Stimulated activated naive CD4-positive, alpha-beta T cell (primary cell): ENCODE measurements around the gene DDX42.

Experiments
- DNase-seq, 6 experiments: peaks; one replicate each; lab custom pipeline; 2025; lab: John Stamatoyannopoulos, UW

The DDX42 gene

DNA sequence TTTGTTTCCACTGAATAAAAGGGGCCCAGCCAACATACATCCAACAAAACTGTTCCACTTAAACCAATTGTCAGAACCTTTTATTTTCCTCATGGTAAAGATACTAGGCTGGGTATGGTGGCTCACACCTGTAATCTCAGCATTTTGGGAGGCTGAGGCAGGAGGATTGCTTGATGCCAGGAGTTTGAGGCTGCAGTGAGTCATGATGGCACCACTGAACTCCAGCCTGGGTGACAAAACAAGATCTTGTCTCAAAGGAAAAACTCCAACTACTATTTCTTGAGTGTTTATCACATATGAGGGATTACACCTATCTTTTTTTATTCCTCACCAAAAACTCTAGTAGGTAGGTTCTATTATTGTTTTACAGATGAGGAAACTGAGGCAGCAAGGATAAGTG, 48.6 kb downstream of the DDX42 start:
- DNase-seq, result no peak

DNA sequence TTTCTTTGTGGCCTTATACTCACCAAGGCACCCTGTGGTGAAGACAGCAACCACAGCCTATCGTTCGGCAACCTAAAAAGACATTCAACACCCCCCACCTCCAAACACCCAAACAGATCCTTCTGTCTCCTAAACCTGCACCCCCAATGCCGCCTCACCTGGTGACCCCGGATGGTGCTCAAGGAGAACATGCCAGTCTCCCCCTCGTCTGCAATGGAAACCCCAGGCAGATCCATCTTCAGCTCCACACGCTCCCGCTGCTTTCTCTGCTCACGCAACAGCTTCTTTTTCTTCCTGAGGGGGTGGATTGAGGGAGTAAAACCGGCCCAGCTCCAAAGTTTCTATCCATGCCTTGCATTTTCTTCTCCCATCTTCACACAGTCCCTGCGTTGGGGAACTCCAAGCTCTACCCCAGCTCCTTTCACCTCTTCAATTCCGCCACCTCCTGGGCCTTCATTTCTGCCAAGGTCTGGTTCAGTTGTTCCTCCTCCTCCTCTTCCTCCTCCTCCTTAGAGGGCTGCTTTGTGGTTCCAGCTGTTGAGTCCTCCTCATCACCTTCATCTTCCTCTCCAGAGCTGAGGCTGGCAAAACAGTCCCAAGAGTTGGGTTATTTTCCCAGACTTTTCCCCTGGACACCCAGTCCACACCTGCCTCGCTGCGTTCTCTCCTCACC, 49.8 kb downstream of the DDX42 start:
- DNase-seq, result no peak

DNA sequence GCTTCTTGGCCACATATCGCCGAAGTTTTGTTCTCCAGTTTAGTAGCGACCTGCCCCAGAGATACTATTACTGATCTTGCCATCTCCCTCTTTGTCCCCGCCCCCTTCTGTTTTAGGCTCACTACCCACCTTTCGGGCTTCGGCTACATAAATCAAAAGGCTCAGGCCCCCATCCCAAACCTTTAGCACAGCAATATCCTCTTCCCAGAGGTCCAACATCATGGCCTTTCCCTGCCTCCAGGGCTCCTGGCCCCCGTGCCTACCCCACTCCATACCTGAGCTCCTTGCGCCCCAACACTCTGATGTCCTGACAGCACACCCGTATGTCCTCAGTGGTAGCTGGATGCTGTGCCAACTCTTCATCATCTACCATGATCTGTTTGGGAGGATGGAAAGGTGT, 50.4 kb downstream of the DDX42 start:
- DNase-seq, result no peak

DNA sequence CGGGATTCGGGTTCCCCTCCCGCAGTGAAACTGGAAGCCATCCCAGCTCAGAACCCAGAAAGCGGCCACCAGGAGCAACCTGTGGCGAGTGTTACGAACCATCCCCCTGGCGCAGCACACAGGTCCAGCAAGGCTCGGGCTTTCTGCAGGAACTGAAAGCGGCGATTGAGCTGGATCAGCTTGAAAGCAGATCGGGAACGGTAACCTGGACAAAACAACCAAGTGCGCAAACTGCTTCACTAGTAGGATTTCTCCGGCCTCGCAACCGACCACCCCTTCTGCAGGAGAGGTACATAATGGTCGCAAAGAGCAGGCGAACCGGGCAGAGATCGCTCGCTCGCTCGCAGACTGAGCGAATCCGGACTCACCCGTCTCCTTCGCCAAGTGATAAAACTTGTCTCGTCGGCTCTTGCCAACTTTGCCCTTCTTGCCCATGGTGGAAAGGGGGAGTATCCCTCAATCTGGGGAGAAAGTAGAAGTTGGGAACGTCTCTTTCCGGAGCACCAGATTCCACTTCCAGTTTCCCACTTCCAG, 52.6 kb downstream of the DDX42 start:
- DNase-seq, result no peak

DNA sequence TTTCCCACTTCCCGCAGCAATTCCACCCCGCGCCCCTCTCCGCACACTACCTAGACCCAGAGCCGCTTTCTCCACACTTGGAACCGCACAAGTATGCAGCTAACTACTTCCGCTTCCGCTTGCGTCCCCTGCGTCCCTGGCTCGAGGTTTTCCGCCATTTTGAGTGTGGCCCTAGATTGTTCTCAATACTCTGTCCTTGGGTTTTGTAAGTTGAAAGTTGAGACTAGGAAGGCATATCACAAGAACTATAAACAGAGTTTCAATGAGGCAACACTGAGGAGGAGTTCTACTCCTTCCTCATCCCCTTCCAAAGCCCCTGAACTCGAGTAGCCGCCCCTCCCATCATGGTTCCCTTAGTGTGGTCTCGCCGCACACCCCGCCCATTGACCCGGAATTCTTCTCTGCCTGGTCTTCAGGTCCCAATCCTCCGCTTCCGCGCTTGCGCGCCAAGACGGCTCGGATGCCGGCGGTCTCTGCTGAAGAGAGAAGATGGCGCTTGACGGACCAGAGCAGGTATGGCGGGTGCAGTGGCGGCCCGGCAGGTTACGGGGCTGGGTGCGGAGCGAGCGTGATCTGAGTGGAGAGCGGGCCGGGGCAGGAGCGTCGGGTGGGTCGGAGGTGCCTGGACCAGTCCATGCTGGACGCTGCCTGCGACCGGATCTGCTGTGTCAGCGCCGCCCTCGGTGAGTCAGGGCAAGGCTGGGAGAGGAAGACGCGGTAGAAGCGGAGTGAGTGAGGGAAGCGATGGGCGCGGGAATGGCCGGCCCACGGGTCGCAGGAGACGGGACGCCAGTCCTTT, 53.2 kb downstream of the DDX42 start, which contains the start of the genes FTSJ3 and PSMC5:
TSS of gene FTSJ3 (minus strand) at position 662 of the 799 bp plus-strand sequence. CDS start 761 bp downstream, outside the sequence.
TSS of gene PSMC5 (plus strand) at position 430 of the 799 bp plus-strand sequence. CDS start at position 490, 60 bp downstream.
- DNase-seq, result peak; percentile 86 to 96 (median 93)

DNA sequence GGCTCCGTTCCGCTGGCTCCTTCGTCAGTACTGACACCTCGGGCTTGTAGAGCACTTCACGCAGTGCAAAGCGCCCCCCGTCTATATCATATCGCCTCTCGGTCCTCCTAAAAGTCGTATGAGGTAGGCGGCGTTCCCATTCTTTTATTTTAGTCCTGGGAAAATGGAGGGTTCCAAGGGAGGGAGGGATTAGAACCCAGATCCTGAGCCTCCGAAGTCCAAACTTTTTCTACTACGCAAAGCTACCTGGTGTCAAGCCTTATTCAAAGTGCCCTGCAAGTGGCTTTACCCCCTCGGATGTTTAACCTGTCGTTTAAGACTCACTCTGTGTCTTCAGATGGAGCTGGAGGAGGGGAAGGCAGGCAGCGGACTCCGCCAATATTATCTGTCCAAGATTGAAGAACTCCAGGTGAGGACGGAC, 53.8 kb downstream of the DDX42 start:
- DNase-seq, result no peak

DNA sequence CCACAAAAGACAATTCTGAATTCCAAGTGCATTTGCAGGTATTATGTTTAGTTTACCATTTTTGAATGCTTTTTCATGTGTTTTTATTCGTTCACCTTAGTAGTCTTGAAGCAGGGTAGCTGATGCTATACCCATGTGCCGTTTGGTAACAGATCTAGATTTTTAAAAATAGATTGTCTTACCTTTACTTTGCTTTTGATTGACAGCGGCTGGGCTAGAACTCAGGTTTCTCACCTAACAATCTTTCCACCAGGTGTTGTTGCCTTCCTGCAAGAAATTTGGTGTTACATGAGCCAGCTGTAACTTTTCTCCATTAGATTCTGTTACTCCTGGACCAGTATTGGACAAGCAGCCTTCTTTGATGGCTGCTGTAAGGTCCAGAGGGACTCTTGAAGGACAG, 55.0 kb downstream of the DDX42 start:
- no peak for DNase-seq

DNA sequence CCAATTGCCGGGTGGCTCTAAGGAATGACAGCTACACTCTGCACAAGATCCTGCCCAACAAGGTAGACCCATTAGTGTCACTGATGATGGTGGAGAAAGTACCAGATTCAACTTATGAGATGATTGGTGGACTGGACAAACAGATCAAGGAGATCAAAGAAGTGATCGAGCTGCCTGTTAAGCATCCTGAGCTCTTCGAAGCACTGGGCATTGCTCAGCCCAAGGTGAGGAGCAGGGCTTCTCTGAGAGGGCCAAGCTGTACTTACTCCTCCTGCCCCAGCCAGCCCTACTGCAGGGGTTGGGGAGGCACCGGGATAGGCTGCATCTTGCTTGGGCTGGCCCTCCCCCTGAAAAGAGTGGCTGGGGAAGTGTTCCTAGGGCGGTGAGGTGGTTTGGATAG, 56.3 kb downstream of the DDX42 start:
- no peak for DNase-seq

DNA sequence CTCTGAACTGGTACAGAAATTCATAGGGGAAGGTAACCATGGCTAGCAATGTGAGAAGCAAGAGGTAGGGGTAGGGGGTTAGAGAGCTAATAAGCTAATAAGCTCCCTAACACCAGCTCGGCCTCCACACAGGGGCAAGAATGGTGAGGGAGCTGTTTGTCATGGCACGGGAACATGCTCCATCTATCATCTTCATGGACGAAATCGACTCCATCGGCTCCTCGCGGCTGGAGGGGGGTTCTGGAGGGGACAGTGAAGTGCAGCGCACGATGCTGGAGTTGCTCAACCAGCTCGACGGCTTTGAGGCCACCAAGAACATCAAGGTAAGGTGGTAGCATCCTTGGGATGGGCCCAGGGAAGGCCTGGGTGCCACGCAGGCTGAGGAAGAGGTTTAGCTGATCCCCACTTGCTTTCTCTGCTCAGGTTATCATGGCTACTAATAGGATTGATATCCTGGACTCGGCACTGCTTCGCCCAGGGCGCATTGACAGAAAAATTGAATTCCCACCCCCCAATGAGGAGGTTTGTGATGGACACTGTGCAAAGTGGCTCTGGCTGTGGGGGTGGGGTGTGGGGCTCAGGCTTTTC, 57.0 kb downstream of the DDX42 start:
- no peak for DNase-seq

DNA sequence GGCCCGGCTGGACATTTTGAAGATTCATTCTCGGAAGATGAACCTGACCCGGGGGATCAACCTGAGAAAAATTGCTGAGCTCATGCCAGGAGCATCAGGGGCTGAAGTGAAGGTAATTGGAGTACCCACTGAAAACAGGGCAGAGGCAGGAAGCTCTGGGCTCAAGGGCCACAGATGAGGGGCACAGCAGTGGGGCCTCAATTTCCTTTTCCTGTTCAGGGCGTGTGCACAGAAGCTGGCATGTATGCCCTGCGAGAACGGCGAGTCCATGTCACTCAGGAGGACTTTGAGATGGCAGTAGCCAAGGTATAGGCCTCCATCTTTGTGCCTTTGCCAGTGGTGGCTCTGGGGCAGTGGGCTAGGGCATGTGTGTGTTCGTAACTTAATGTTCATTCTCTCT, 57.5 kb downstream of the DDX42 start:
- no peak for DNase-seq

DNA sequence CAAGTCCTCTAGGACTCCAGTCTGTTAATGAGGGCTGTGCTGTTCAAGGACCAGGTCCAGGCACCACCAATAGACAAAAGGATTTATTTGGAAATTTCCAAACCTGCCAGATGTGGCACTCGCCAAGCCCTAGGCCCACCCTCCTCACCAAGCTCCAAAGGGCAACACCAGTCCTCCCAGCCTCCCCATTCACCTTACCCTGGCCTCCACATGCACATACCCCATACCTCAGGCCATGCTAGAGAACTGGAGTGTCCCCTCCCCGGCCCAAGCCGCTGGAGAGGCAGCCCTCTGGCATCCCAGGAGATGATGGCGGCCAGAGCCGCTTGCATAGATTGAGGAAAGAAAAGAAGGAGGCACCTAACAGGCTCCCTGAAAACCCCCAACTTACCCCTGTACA, 58.0 kb downstream of the DDX42 start:
- no peak for DNase-seq

DNA sequence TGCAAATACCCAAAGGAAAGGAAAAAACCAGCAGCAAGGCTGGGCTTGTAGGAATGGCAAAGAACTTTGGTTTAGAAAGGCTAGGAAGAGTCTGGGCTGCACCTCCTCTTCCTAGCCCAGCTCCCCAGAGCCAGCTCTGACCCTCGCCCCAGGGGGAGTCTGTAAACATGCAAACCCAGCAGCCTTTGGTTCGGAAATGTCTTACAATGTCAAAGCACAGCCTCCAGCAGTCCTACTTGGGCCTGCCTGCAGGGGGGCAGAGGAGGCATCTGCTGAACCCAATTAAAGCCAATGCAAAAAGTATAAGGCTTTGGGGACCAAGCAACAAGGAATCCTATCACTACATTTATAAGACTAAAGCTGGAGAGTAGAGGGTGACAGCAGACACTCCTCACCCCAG, 58.5 kb downstream of the DDX42 start:
- DNase-seq, result no peak

DNA sequence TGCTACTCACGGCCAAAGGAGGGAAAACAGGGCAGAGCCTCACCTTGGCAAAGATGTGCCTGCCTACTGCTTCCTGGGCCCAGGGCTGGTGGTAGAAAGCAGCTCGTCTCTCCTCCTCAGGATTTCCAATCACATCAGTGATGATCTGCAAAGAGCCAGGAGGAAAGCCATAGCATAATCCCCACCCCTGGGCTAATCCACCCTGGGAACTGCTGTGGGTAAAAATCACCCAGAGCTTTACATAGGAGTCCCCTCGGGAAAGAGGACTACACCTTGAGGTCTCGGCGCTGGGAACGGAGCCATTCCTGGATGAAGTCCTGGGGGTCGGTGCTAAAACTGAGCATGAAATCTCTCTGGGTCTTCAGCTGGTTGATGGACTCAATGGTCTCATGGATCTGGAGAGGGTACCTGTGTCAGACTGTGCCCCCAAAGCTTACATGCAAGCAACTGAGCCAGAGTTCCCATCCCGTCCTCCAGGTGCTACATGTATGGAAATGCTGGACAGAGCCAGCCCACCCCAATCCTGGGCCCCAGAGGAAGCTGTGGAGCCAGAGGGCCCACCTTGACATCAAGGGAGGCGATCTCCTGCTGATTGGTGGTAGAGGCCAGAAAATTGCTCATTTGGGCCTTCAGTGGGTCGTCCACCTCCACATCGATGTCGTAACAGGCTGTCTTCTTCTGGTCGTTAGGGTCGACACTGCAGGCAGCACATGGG, 59.2 kb downstream of the DDX42 start:
- DNase-seq, result no peak

DNA sequence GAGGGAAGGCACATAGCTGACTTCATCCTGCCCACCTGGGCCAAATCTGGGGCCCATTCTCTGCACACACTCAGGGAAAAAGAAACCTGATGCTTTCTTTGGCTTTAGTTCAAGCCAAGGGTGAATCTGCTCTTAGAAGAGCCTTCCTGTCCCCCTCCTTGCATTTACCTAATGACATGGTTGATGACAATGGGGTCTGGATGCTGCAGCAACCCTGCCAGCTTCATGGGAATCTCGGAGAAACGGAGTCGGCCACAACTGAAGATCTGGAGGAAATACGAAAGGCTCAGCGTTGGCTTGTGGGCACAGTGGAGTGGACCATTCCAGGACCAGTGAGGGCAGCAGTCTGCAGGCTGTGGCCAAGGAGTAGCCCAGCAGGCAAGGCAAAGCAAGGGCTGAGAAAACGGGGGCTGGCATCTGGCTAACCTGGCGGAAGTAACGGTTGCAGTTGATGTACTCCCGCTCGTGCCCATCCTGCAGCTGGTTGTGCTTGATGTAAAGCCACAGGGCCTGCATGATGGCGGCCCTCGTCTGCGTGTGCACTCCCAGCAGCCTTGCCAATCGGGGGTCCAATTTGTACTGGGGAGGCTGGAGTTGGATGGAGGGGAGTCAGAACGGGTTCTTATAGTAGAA, 59.9 kb downstream of the DDX42 start:
- DNase-seq, result no peak

DNA sequence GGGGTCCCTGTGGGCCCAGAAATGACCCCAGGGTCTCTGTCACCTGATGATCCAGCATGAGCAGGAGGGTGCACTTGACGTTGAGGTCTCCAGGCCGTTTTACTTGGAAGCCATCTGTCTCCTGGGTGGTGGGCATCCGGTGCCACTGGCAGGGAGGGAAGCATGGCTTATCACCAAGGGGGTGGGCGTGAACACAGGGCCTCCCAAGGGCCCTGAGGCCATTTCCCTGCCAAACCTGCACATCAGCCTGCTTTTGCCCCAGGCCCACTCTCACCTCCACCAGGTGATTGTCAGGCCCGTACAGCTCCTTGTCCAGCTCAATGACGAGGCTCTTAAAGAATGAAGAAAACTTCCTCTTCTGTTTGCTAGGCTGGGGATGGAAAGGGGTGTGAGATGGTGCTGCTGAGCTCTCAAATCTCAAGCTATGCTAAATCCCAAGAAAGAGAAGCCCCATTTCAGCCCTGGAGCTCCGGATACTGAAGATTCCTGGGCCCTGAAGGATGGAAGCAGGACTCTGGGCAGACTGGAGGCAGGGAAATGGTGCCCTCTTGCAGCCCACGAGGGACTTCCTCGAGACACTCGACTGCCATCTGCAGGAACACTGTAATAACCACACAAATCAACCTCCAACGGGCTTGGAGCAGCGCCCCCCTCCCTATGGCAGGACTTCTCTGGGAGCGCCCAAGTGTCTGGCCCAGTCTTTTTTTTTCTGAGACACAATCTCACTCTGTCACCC, 60.6 kb downstream of the DDX42 start:
- peak; percentile 33 to 56 (median 46) for DNase-seq

DNA sequence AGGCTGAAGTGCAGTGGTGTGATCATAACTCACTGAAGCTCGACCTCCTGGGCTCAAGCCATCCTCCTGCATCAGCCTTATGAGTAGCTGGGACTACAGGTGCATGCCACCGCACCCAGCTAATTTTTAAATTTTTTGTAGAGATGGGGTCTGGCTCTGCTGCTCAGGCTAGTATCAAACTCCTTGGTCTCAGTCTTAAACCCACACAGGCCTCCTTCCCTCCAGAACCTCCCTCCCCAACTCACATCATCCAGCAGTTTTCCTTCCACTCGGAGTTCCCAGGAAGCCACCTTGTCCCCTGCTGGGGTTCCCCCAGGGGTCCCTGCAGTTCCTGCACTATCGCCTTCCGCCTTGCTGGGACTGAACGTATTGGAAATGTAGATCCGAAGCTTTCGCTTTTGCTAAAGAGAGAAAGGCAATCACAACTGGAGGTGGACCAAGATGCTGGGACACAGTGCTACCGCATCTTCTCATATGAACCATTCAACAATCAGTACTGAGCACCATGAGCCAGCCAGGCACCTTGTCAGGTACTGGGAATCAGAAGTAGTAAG, 61.3 kb downstream of the DDX42 start:
- DNase-seq, result no peak

DNA sequence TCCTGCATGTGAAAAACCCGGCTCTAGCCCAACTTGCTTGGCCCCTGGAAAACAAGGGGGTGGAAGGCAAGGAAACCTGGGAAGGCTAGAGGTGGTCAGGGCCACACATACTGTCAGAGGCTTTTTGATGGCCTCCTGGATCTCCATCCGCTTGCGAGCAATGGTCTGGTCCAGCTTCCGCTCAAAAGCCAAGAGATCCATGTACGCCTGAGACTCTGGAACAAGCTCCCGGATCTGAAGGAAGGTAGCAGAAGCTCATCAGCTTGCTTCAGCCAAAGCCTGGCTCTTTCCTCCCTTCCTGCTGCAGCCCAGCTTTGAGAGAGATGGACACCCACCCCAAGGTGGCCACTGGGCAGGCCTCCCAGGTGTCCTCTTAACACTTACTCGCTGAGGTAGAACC, 62.8 kb downstream of the DDX42 start:
- no peak for DNase-seq

DNA sequence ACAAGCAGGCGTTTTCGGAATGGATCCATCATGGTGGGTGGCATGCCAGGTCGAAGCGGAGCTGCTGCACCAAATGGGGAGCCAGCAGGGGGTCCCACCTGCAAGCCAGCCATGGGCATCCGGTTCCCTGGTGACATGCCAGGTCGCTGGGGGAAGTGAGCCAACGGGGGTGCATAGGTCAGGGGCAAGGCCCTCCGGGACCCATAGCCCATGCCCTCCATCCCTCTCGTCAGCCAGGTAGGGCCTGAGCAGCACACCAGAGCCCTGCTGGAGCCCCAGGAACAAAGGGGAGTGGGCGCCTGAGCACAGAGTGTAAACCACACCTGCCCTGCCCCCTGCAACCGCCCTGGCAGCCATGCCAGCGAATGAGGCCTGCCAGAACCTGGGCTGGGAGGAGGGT, 63.5 kb downstream of the DDX42 start:
- no peak for DNase-seq

DNA sequence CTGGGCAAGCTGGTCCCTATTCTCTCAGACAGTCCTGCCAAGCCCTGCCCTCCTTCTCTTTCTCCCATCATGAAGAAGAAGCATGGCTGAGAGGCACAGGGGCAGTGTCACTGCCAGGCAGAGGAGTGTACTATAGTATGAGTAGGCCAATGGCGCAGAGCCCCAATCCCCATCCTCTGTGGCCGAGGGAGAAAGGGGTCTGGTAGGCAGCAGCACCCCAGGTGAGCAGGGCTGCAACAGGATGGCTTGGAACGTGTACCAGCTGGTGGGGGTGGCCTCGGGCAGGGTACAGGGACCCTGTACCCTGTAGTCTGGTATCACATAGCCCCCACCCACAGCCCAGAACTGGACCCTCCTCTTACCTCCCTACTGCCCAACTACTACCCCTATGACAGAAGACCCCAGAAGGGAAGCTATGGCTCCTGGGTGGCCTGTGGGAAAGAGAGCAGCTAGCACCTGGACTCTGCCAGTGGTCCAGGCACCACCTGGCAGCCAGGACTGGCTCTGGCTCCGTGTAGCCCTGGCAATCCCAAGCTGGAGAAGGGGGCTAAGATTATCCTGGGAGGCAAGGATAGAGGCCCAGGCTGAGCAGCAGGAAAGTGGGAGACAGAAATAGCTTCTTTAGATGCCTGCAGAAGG, 64.1 kb downstream of the DDX42 start:
- DNase-seq, result no peak

DNA sequence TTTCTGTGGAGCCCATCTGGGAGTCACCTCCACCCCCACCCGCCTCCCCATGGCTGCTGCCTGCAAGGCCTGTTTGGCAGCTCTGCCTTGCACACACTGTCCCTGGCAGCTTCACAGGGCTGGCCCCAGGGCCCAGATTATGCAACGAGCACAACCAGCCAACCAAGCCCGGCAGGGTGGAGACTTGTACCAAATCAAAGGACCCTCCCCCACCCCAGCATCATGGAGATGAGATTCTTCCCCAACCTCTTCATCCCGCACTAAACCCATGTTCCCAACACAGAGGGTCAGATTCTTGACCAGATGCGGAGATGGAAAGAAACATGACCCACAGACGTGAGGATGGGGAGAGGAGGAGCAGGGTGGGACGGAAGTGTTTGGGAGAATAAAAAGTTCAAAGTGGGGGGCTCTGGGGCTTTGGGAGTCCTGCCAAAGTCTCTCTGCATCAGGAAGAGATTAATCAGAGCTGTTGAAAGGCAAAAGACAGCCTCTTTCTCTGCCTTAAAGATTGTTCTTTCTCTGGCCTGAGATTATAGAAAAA, 64.7 kb downstream of the DDX42 start:
- no peak for DNase-seq
